Activated CD8-positive, alpha-beta memory T cell treated with anti-CD3 and anti-CD28 coated beads for 4 hours (primary cell): ENCODE measurements around the gene RPAP2.

Experiments
- DNase-seq, 2 donors: peaks; one replicate each; pipeline ENCODE4 v3.0.0-alpha.2; 2020; ENCODE audit warnings: low read depth in 2 of 2

The RPAP2 gene

GRCh38 chr1:92447033-92447681, 148.3 kb downstream of the RPAP2 start:
- DNase-seq: no peak

- no peak for DNase-seq
These were observed 149.1 kb downstream of the RPAP2 start for GRCh38 chr1:92447976-92448375.
